GM12872 (cell line): ENCODE data around the gene NTN4.

Experiments
- TF ChIP-seq, protein P1 (sequence below): IDR thresholded peaks from 3 replicates; pipeline ENCODE4 v1.5.1; 2011; ENCODE audit warnings: low read depth, mild to moderate bottlenecking, low read length, moderate library complexity; ENCODE audit not compliant: insufficient read depth

Gene NTN4

DNA sequence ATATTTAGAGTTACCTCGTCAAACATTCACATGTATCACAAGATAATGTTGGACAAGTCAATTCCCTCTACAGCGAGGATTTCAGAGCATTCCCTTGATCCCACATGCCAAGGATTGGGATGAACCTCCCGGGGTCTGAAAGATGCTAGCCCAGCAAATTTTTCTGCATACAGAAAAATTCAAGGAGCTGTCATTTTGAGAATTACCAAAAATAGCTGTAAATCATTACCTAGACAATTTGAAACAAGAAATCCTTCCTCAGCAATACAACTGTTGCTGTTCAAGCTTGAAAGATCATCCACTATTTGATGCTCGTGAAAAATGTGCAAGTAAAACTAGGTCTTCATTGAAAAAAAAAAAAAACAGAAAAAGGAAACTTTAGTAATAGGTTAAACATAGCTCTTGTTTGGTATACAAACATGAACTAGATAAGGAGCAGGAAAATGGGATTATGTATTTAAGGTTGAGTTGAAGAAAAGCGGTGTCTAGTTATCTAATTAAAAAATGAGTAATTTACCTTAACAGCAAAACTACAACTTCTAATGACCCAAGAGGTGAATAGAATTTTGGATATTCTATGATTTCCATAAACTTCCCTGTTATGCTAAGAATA is 73.1 kb downstream of the NTN4 start:
- TF ChIP-seq, protein P1, sequence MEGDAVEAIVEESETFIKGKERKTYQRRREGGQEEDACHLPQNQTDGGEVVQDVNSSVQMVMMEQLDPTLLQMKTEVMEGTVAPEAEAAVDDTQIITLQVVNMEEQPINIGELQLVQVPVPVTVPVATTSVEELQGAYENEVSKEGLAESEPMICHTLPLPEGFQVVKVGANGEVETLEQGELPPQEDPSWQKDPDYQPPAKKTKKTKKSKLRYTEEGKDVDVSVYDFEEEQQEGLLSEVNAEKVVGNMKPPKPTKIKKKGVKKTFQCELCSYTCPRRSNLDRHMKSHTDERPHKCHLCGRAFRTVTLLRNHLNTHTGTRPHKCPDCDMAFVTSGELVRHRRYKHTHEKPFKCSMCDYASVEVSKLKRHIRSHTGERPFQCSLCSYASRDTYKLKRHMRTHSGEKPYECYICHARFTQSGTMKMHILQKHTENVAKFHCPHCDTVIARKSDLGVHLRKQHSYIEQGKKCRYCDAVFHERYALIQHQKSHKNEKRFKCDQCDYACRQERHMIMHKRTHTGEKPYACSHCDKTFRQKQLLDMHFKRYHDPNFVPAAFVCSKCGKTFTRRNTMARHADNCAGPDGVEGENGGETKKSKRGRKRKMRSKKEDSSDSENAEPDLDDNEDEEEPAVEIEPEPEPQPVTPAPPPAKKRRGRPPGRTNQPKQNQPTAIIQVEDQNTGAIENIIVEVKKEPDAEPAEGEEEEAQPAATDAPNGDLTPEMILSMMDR, result no peak

DNA sequence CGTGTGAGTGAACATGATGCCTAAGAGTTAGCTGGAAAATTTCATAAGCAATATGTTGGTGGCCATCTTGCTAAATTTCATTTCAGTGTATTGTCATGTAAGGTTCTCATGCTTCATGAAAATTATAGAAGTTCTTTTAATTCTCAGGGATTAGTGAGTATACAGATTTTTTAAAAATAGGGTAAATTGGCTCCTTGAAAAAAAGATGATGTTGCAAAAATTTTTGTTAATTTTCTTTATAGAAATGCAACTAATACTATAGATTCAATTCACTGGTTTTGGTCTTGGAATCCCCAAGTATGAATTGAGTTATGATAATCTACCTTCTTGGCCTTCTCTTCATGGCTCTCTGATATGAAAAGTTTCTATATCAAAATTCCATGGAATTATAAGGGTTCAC is 75.4 kb downstream of the NTN4 start:
- TF ChIP-seq, protein P1, result no peak

DNA sequence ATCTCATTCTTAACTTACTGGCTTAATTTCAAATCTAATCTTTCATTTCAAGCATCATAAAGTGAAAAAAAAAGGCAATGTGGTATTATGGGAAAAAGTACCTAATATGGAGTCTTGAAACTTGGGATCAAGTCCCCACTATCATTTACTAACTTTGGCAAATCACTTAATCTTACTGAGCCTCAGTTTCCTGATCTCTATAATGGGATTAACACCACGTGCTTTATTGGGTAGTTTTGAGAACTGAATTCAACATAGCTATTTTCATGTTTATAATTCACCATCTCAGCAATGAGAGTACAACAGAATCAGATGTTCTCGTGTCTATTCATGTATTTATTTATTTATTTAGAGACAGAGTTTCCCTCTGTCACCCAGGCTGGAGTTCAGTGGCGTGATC is 78.3 kb downstream of the NTN4 start:
- TF ChIP-seq, protein P1, result no peak

DNA sequence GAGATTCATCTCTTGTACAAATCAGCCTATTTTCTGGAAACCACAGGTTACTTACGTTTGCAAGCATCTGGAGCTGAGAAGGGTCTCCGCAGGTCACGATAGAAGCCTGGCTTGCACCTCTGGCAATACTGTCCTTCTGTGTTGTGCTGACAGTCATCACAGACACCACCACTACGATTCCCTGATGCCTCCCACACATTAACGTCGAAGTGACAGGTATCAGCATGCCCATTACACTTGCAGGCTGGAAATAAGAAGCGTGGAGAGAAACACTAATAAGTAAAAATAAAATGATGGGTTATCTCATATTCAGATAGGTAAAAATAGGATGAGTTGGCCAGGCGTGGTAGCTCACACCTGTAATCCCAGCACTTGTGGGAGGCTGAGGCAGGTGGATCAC is 80.2 kb downstream of the NTN4 start:
- TF ChIP-seq, protein P1, result no peak

DNA sequence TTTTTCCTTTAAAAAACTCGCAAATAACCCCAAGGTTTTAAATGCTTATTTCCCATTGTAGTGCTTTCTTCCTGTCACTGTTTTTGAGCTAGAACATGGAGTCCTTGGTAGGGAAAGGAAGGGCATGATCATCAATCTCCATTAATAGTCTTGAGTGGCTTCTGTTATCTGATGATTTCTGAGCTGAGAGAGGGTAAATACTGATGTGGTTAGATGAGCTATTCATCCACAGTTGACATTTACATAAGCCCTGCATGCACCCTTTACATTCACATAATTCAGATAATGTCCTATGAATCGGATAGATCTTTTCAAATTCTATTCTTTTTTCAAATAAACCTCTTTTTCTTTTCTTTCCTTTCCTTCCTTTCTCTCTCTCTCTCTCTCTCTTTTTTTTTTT is 81.4 kb downstream of the NTN4 start:
- TF ChIP-seq, protein P1, result no peak

DNA sequence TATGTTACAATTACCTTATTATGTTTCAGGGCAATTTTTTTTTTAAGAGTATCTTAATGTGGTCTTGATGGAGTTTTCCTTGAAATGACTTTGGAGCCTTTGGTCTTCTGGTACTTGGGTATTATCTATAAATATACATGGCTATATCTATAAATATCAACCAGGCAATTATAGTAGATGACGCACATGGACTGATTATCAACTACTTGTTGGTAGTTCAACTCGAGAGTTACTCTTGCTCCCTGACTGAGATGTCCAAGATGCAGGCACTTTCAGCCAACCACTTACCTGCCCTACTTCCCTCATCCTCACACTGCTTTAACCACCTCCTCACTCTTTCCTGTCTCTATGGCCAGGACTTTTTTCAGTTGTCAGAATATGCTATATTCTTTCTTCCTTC is 85.4 kb downstream of the NTN4 start:
- TF ChIP-seq, protein P1, result no peak

DNA sequence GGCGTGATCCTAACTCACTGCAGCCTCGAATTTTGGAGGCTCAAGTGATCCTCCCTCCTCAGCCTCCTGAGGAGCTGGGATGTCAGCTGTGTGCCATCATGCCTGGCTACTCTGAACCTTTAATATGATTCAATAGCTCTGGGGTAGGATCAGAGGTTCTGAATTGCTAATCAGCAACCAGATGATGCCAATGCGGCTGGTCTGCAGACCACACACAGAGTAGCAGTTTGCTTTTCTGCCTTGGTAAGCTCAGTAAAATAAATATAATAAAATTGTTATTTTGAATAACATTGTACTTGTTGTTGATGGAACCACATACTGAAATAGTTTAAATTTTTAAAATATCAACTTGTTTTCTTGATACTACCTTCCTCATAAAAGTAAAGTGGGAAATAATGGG is 86.6 kb downstream of the NTN4 start:
- TF ChIP-seq, protein P1, result no peak
